ENCODE data around the gene ARR3.

ARR3 gene

DNA sequence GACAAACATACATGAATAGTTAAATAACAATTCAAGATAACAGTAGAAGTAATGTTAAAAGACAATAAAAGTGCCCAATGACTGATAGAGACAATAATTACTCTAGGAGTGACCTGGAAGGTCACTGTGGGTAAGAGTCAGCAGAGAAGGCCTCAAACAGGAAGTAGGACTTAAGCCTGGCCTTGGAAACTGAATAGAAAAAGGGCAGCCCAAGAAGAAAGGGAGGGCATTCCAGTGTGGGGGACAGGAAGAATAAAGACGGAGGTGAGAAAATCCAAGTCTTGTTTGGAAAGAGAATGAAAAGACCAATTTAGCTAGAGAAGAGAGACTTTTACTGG lies 14.1 kb upstream of the ARR3 start:
- TF ChIP-seq, protein P1, sequence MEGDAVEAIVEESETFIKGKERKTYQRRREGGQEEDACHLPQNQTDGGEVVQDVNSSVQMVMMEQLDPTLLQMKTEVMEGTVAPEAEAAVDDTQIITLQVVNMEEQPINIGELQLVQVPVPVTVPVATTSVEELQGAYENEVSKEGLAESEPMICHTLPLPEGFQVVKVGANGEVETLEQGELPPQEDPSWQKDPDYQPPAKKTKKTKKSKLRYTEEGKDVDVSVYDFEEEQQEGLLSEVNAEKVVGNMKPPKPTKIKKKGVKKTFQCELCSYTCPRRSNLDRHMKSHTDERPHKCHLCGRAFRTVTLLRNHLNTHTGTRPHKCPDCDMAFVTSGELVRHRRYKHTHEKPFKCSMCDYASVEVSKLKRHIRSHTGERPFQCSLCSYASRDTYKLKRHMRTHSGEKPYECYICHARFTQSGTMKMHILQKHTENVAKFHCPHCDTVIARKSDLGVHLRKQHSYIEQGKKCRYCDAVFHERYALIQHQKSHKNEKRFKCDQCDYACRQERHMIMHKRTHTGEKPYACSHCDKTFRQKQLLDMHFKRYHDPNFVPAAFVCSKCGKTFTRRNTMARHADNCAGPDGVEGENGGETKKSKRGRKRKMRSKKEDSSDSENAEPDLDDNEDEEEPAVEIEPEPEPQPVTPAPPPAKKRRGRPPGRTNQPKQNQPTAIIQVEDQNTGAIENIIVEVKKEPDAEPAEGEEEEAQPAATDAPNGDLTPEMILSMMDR (IDR thresholded peaks at IDR 0.05; ENCODE audit: control insufficient read depth, insufficient read depth, low read depth, low read length, missing control alignments): no peak
- H3K4me3 ChIP-seq (ENCODE audit: control insufficient read depth, low read depth, low read length): no peak overlapping the region
- DNase-seq (ENCODE audit: low read depth): no peak

DNA sequence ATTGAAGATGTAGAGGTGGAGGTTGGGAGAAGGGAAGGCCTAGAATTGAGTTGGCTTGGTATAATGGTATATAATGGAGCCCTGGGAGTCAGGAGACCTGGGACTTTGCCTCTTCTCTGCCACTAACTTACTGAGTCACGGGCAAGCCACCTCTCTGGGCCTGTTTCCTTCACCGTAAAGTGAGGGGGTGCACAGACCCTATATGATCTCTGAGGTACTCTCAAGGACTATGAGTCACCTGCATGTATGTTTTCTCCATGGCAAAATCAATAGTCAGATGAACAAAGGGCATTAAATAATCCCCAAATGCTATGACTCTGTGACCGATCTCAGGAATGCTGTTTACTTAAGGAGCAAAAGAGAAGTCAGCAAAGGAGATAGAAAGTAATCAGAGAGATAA lies 13.2 kb upstream of the ARR3 start:
- no peak for DNase-seq (ENCODE audit: low read depth)
- TF ChIP-seq, protein P1 (IDR thresholded peaks at IDR 0.05; ENCODE audit: control insufficient read depth, insufficient read depth, low read depth, low read length, missing control alignments): no peak
- H3K4me3 ChIP-seq (ENCODE audit: control insufficient read depth, low read depth, low read length): no peak overlapping the region

DNA sequence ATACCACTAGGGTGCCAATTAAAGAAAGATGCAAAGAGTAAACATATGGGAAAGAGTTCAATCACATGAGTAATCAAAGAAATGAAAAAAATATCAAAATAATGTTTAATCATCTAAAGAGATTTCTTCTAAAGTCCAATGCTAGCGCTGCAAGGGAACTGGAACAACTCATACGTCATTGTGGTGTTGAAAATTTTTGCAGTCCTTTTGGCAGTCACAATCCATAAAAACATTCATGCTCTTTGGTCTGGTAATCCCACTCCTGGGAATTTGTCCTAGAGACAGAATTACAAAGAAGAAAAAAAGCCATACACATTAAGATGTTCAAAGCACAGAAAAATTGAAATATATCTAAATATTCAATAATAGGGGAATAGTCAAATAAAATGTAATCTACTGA lies 12.7 kb upstream of the ARR3 start:
- TF ChIP-seq, protein P1 (IDR thresholded peaks at IDR 0.05; ENCODE audit: control insufficient read depth, insufficient read depth, low read depth, low read length, missing control alignments): no peak
- no peak overlapping the region for H3K4me3 ChIP-seq (ENCODE audit: control insufficient read depth, low read depth, low read length)
- DNase-seq (ENCODE audit: low read depth): no peak

DNA sequence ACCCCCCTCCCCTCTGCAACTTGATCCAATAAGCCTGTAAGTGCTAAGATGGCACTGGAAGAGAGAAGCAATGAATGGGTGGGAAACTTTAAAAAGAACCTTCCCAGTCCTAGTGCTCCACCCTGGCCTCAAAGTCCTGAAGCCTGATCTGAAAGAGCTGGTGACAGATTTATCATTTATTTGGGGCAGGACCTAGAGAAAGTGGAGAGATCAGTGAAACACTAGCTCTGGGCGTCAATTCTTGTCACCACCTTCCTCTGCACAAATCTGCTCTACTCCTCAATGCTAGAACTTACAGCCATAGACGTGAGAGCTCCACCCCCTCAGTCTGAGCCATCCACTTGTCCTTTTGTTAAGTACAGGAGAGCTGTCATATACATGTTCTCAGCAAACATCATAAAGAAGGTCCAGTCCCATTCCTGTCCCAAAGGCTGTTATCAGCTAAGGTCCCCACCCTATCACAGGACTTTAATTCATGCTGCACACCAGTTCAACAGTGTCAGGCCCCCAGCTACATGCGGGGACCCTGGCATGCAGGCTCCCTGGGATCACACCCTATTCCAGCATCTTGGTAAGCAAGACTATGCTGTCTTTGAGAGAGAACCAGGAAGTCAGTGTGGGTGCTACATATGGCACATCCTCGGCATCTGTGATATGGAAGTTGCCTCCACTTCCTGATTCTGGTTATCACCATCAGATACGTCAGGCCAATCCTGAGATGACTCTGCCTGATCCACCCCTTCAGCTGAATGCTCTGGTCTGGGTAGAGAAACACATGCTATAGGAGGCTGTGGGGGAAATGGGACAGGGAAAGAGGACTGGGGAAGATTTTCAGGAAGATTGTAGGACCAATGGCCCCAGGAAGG lies 10.5 kb upstream of the ARR3 start:
- TF ChIP-seq, protein P1 (IDR thresholded peaks at IDR 0.05; ENCODE audit: control insufficient read depth, insufficient read depth, low read depth, low read length, missing control alignments): no peak
- H3K4me3 ChIP-seq (ENCODE audit: control insufficient read depth, low read depth, low read length): no peak overlapping the region
- no peak for DNase-seq (ENCODE audit: low read depth)

DNA sequence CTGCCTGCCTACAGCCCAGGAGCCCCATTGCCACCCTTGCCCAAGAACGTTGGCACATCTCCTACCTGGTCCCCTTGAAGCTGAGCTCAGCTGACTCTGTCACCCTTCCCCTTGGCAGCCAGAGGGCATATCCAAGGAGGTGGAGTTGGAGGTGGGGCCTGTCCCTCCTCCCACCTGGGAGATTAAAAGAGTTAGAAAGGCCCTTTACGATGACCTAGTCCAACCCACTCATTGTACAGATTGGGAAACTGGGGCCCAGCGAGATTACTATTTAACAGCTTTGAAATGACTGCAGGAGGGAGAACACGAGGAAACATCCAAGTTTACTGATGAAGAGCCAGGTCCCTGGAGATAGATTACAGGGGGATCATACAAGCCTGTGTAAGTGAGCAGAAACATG lies 8.0 kb upstream of the ARR3 start, which contains the start of gene P2RY4:
TSS of gene P2RY4 (minus strand) at position 101 of the 400 bp plus-strand sequence. CDS start 580 bp downstream, outside the sequence.
- no peak for DNase-seq (ENCODE audit: low read depth)
- TF ChIP-seq, protein P1 (IDR thresholded peaks at IDR 0.05; ENCODE audit: control insufficient read depth, insufficient read depth, low read depth, low read length, missing control alignments): no peak
- no peak within 1 kb of the TSS for H3K4me3 ChIP-seq (ENCODE audit: control insufficient read depth, low read depth, low read length)

DNA sequence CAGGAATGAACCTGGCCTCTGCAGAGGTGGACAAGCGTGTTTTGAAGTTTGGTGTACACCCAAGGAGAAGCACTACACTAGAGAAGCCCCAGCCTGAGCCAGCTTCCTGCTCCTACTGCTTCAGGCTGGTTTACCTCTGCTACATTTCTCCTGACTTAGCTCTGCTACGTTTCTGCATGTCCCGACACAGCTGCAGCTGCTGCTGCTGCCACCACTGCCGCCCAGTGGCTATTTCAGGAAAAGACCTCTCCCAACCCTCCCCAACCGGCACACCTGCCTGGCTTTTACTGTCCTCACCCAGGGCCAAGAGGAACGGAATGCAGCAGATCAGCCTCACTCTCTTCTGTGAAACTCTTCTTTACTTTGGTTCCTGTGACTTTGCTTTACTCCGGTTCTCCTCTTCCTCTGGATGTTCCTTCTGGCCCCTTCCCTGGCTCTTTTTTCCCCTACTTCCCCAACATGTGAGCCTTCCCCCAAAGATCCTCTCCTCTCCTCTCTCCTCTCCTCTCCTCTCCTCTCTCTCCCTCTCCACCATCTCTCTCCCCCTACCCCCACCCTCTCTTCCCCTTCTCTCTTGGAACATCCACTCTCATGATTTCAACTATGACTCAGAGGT lies 5.1 kb upstream of the ARR3 start:
- no peak for DNase-seq (ENCODE audit: low read depth)
- TF ChIP-seq, protein P1 (IDR thresholded peaks at IDR 0.05; ENCODE audit: control insufficient read depth, insufficient read depth, low read depth, low read length, missing control alignments): peak; percentile 56
- no peak overlapping the region for H3K4me3 ChIP-seq (ENCODE audit: control insufficient read depth, low read depth, low read length)
